ENCODE data around the gene DISC1.
"Not testable (repeated sequence)": the region's sequence is repeated elsewhere in the genome, so short reads cannot be mapped to it uniquely, and the experiment has no call there.

The DISC1 gene

DNA sequence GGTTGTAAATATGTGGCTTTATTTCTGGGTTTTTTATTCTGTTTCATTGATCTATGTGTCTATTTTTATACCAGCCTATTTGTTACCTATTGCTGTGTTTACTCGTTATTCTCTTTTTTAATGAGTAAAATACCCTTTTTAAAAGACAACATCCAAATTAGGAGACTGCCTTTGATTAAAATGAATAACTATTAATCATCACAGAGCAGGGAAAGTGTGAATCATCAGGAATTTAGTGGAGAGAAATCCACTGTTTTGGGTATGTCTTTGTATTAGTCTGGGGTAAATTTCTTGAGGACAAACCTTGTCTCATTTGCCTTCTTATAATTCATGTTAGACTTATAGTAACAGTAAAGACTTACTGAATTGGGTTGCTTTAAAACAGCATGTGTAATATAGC lies 12.1 kb downstream of the DISC1 start:
- TF ChIP-seq, protein P1, sequence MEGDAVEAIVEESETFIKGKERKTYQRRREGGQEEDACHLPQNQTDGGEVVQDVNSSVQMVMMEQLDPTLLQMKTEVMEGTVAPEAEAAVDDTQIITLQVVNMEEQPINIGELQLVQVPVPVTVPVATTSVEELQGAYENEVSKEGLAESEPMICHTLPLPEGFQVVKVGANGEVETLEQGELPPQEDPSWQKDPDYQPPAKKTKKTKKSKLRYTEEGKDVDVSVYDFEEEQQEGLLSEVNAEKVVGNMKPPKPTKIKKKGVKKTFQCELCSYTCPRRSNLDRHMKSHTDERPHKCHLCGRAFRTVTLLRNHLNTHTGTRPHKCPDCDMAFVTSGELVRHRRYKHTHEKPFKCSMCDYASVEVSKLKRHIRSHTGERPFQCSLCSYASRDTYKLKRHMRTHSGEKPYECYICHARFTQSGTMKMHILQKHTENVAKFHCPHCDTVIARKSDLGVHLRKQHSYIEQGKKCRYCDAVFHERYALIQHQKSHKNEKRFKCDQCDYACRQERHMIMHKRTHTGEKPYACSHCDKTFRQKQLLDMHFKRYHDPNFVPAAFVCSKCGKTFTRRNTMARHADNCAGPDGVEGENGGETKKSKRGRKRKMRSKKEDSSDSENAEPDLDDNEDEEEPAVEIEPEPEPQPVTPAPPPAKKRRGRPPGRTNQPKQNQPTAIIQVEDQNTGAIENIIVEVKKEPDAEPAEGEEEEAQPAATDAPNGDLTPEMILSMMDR (IDR thresholded peaks at IDR 0.05; ENCODE audit: insufficient read depth, missing control alignments), result no peak
- peak; percentile 77 for FAIRE-seq
- DNase-seq (ENCODE audit: insufficient read length, low spot score), result no peak

DNA sequence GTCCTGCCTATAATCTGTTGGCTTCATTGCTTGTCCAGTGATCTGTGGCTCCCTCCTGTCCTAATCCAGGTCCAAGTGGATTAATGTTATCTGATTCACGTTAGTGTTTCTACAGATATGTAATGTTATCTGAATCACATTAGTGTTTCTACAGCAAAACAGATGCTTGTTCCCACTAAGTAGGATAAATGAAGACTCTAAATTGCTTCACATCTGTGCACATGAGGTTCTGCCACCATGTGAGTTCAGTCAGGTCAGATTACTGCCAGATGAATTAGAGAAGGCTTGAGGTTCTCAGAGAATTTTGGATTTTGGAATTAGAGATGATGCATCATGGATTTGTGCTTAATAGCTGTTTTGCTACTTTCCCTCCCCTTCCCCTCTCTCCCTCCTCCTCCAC lies 13.2 kb downstream of the DISC1 start:
- TF ChIP-seq, protein P1 (IDR thresholded peaks at IDR 0.05; ENCODE audit: insufficient read depth, missing control alignments), result no peak
- peak; percentile 66 for DNase-seq (ENCODE audit: insufficient read length, low spot score)

DNA sequence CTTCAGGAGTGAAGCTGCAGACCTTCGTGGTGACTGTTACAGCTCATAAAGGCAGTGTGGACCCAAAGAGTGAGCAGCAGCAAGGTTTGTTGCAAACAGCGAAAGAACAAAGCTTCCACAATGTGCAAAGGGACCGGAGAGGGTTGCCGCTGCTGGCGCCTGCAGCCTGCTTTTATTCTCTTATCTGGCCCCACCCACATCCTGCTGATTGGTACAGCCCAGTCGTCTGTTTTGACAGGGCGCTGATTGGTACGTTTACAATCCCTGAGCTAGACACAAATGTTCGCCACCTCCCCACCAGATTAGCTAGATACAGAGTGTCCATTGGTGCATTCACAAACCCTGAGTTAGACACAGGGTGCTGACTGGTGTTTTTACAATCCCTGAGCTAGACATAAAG lies 14.9 kb downstream of the DISC1 start:
- FAIRE-seq; DNase-seq (ENCODE audit: insufficient read length, low spot score): not testable (repeated sequence)

More for the DNA sequence above, 13.2 kb downstream of the DISC1 start:
- peak; percentile 100 for FAIRE-seq

DNA sequence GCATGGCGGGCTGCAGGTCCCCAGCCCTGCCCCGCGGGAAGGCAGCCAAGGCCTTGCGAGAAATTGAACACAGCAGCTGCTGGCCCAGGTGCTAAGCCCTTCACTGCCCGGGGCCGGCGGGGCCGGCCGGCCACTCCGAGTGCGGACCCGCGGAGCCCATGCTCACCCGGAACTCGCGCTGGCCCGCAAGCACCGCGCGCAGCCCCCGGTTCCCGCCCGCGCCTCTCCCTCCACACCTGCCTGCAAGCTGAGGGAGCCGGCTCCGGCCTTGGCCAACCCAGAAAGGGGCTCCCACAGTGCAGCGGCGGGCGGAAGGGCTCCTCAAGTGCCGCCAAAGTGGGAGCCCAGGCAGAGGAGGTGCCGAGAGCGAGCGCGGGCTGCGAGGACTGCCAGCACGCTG lies 15.5 kb downstream of the DISC1 start:
- not testable (repeated sequence) for FAIRE-seq

DNA sequence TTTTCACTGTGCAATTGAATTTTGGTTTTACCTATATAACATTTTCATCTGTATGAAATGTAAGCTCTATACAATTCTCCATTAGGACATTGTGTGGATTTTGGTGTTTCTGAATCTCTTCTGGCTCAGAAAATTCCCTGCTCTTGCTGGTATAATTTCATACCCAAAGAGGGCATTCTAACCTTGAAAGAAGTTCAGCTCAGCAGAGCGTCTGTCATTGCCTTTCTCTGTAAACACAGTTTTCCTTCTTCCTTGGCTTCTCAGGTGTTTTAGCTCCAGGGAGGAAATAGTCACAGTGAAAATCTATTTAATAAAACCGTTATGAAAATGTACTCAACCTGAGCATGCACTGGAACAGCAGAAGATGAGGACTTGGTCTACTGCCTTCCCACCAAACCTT lies 16.0 kb downstream of the DISC1 start:
- FAIRE-seq, result no peak
- TF ChIP-seq, protein P1 (IDR thresholded peaks at IDR 0.05; ENCODE audit: insufficient read depth, missing control alignments), result peak; percentile 25
- no peak for DNase-seq (ENCODE audit: insufficient read length, low spot score)

More for the DNA sequence above, 15.5 kb downstream of the DISC1 start:
- not testable (repeated sequence) for DNase-seq (ENCODE audit: insufficient read length, low spot score)

DNA sequence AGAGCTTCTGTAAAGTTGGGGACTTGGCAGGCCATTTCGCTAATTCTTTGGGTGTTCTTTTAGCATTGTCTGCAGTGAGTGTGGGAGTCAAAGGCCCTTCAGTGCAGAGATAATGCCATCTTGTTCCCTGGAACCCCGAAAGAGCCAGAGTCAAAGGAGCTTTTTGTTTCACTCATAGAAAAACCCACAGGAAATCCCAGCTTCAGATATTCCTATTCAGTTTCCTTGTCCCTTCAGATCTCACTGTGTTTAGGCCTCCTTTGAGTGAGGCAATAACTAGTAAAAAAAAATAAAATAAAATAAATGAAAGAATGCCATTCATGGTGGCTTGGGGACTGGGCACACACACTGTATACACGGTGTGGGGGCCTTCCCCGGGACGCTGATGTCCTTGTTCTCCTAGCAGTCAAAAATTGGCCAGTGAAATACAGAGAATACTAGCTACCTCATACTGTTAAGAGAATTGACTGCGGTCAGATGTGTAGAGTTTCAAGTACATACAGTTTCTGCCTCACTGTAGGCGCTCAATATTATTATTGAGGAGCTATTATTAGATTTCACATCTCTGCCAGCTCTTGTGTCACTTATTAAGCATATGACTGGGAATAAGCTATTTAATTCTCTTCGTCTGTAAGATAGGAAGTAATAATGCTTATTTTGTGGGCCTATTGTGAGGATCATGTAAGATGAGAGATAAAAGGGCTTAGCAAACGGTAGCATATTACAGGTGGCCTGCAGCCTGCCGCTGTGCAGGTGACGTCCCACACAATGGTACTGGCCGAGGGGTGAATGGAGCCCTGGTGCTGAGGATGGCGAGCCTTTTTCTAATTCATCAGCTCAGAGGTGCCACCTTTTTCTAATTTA lies 16.7 kb downstream of the DISC1 start:
- DNase-seq (ENCODE audit: insufficient read length, low spot score), result no peak
- TF ChIP-seq, protein P1 (IDR thresholded peaks at IDR 0.05; ENCODE audit: insufficient read depth, missing control alignments), result no peak
- FAIRE-seq, result peak; percentile 51

DNA sequence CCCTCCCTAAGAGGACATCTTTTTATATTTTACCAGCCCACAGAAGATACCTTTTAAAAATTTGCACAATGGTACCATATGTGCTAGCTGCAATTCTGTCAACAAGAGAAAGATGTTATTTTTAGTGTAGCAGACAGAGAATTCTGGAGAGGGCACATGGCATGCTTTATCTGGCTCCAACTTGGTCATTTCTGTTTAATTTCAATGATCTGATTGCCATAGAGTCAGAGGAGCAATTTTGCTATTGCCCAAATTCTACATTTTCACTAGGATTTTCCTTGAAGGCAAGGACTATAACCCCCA lies 17.3 kb downstream of the DISC1 start:
- DNase-seq (ENCODE audit: insufficient read length, low spot score) (no peak), FAIRE-seq (no peak)
- TF ChIP-seq, protein P1 (IDR thresholded peaks at IDR 0.05; ENCODE audit: insufficient read depth, missing control alignments), result no peak

DNA sequence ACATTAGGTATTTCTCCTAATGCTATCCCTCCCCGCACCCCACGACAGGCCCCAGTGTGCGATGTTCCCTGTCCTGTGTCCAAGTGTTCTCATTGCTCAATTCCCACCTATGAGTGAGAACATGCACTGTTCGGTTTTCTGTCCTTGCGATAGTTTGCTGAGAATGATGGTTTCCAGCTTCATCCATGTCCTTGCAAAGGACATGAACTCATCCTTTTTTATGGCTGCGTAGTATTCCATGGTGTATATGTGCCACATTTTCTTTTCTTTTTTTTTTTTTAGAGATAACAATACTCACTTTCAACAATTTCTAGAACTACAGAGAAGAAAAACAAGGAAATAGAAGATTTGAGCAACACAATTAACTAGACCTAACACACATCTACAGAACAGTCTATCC lies 19.0 kb downstream of the DISC1 start:
- FAIRE-seq; DNase-seq (ENCODE audit: insufficient read length, low spot score): not testable (repeated sequence)

DNA sequence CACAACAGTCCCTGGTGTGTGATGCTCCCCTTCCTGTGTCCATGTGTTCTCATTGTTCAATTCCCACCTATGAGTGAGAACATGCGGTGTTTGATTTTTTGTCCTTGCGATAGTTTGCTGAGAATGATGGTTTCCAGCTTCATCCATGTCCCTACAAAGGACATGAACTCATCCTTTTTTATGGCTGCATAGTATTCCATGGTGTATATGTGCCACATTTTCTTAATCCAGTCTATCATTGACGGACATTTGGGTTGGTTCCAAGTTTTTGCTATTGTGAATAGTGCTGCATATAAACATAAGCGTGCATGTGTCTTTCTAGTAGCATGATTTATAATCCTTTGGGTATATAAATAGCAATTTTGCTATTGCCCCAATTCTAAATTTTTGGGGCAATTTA lies 19.6 kb downstream of the DISC1 start:
- not testable (repeated sequence) for FAIRE-seq; DNase-seq (ENCODE audit: insufficient read length, low spot score)

DNA sequence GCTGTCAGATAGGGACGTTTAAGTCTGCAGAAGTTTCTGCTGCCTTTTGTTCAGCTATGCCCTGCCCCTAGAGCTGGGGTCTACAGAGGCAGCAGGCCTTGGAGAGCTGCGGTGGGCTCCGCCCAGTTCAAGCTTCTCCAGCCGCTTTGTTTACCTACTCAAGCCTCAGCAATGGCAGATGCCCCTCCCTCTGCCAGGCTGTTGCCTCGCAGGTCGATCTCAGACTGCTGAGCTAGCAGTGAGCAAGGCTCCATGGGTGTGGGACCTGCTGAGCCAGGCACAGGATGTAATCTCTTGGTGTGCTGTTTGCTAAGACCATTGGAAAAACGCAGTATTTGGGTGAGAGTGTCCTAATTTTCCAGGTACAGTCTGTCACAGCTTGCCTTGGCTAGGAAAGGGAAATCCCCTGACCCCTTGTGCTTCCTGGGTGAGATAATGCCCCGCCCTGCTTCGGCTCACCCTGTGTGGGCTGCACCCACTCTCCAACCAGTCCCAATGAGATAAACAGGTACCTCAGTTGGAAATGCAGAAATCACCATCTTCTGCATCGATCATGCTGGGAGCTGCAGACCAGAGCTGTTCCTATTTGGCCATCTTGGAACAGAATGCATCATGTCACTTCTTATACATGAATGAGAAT lies 25.2 kb downstream of the DISC1 start:
- FAIRE-seq; DNase-seq (ENCODE audit: insufficient read length, low spot score): not testable (repeated sequence)

Measured in D721Med (cell line).